Breast epithelium (tissue), 4 donors: ENCODE measurements around the gene PANX1. TPM values are rescaled to one million over a fixed set of nuclear protein-coding genes. Genes with fewer than 3 reads are reported as not detected.

Experiments used
- DNase-seq, 2 donors: peaks; one replicate each; pipeline ENCODE4 v3.0.0-alpha.2; 2019; ENCODE audit warnings: low spot score in 2 of 2
- H3K27ac ChIP-seq, 2 donors: fragments of 200-600 bp; sonication (generic) in 1 of 2; one replicate each; pipeline ENCODE4 v1.5.1; 2016 to 2019; ENCODE audit warnings: mild to moderate bottlenecking in 1 of 2
- H3K27me3 ChIP-seq, 2 donors: fragments of 200-600 bp; sonication (generic) in 1 of 2; one replicate each; pipeline versions ENCODE4 v1.5.1 to v1.6.0; 2017 to 2019; ENCODE audit warnings: control low read depth in 1 of 2, mild to moderate bottlenecking in 1 of 2
- H3K36me3 ChIP-seq: fragments of 200-600 bp; one replicate; pipeline ENCODE4 v1.5.1; 2019
- H3K4me1 ChIP-seq, 2 donors: fragments of 200-600 bp; sonication (generic); one replicate each; pipeline ENCODE4 v1.5.1; 2016 to 2019; ENCODE audit warnings: control low read depth in 1 of 2
- H3K4me3 ChIP-seq, 3 donors: fragments of 200-600 bp; sonication (generic); 1 replicate in 2 of 3; 2 replicates in 1 of 3; pipeline ENCODE4 v1.5.1; 2016 to 2019; ENCODE audit warnings: mild to moderate bottlenecking in 3 of 3, moderate library complexity in 2 of 3
- H3K9me3 ChIP-seq, 2 donors: fragments of 200-600 bp; sonication (generic) in 1 of 2; one replicate each; pipeline ENCODE4 v1.5.1; 2016 to 2019; ENCODE audit warnings: control low read depth in 1 of 2
- CTCF ChIP-seq, 3 donors: fragments of 450-650 bp; IDR thresholded peaks; one replicate each; pipeline ENCODE4 v1.5.1; 2016 to 2017; ENCODE audit warnings: antibody characterized with exemption in 3 of 3, mild to moderate bottlenecking in 3 of 3, moderate library complexity in 3 of 3
- POLR2A ChIP-seq: fragments of 450-650 bp; IDR thresholded peaks from one replicate; pipeline ENCODE4 v1.6.1; 2016; ENCODE audit warnings: antibody characterized with exemption, mild to moderate bottlenecking, moderate library complexity
- POLR2AphosphoS5 ChIP-seq, 3 donors: sonication (generic); formaldehyde crosslinking; IDR thresholded peaks; one replicate each; pipeline ENCODE4 v1.6.1; 2017; ENCODE audit warnings: antibody characterized with exemption in 3 of 3
- intact Hi-C: fragments of 100-400 bp; cut with DNase I; formaldehyde crosslinking; loops from one replicate; pipeline ENCODE4 v1.15.1; 2023; ENCODE audit warnings: low total_unique reads
- total RNA-seq, 3 donors: library from RNA; depleted of rRNA; stranded (reverse); fragments of >200 nt; gene quantifications; one replicate each; pipeline ENCODE4 v1.1.0, GENCODE V29; 2016

PANX1 gene
- total RNA-seq, 3 donors from 2014 or later, result 16.7 to 20.3 (median 17.7) TPM

GRCh38 chr11:94091091-94091490, 37.5 kb upstream of the PANX1 start:
- Histone ChIP-seq H3K4me3 (no peak overlapping the region), H3K9me3 (peaks cover 0 to 13% of the 10 kb centered on the region in 2 donors)
- DNase-seq, result no peak

GRCh38 chr11:94100253-94100652, 28.4 kb upstream of the PANX1 start:
- Histone ChIP-seq H3K27ac (no peak overlapping the region), H3K4me1 (no peaks in the 10 kb centered on the region), H3K36me3 (no peaks in the 10 kb centered on the region), H3K4me3 (no peak overlapping the region), H3K27me3 (no peaks in the 10 kb centered on the region), H3K9me3 (peaks cover 0 to 12% of the 10 kb centered on the region in 2 donors)
- intact Hi-C loops, result no loop called here
- no peak for DNase-seq
- TF ChIP-seq POLR2A (no peak), POLR2AphosphoS5 (IDR thresholded peaks at IDR 0.05) (no peak), CTCF (IDR thresholded peaks at IDR 0.05) (no peak)

More at GRCh38 chr11:94091091-94091490, 37.5 kb upstream of the PANX1 start:
- Histone ChIP-seq H3K27ac (no peak overlapping the region), H3K4me1 (no peaks in the 10 kb centered on the region), H3K36me3 (no peaks in the 10 kb centered on the region), H3K27me3 (no peaks in the 10 kb centered on the region)
- TF ChIP-seq POLR2AphosphoS5 (IDR thresholded peaks at IDR 0.05), result no peak
- TF ChIP-seq POLR2A, result no peak
- TF ChIP-seq CTCF (IDR thresholded peaks at IDR 0.05), result no peak
- intact Hi-C loops, result no loop called here

- DNase-seq, result no peak
- H3K27ac ChIP-seq, result no peak overlapping the region
- TF ChIP-seq POLR2AphosphoS5 (IDR thresholded peaks at IDR 0.05) (no peak), CTCF (IDR thresholded peaks at IDR 0.05) (no peak), POLR2A (no peak)
- no peaks in the 10 kb centered on the region for H3K36me3 ChIP-seq
- no peak overlapping the region for H3K4me3 ChIP-seq
- H3K27me3 ChIP-seq, result no peaks in the 10 kb centered on the region
- intact Hi-C loops, result no loop called here
- H3K9me3 ChIP-seq, result no peaks in the 10 kb centered on the region
- H3K4me1 ChIP-seq, result no peaks in the 10 kb centered on the region
These were observed 25.2 kb upstream of the PANX1 start for GRCh38 chr11:94103471-94103870.

- Histone ChIP-seq H3K4me1 (no peaks in the 10 kb centered on the region), H3K9me3 (no peaks in the 10 kb centered on the region), H3K27ac (no peak overlapping the region), H3K4me3 (no peak overlapping the region), H3K27me3 (no peaks in the 10 kb centered on the region), H3K36me3 (no peaks in the 10 kb centered on the region)
- intact Hi-C loops, result no loop called here
- DNase-seq, result no peak
- TF ChIP-seq POLR2AphosphoS5 (IDR thresholded peaks at IDR 0.05) (no peak), POLR2A (no peak), CTCF (IDR thresholded peaks at IDR 0.05) (no peak)
These were observed 23.9 kb upstream of the PANX1 start for GRCh38 chr11:94104734-94105133.

- Histone ChIP-seq H3K9me3 (no peaks in the 10 kb centered on the region), H3K4me3 (no peak overlapping the region), H3K36me3 (no peaks in the 10 kb centered on the region), H3K27me3 (no peaks in the 10 kb centered on the region), H3K4me1 (no peaks in the 10 kb centered on the region), H3K27ac (no peak overlapping the region)
- no peak for TF ChIP-seq POLR2AphosphoS5 (IDR thresholded peaks at IDR 0.05)
- no peak for TF ChIP-seq POLR2A
- no peak for TF ChIP-seq CTCF (IDR thresholded peaks at IDR 0.05)
- no peak for DNase-seq
- intact Hi-C loops, result no loop called here
These were observed 21.9 kb upstream of the PANX1 start for GRCh38 chr11:94106716-94107115.
